GM19238 (cell line): ENCODE results near the gene PLCD3.
A peak's percentile ranks its signal among the peaks of the same experiment; 100 is the strongest.

Source experiments
- DNase-seq: peaks from one replicate; pipeline ENCODE4 v3.0.0; 2011; ENCODE audit warnings: low spot score; ENCODE audit not compliant: insufficient read length

PLCD3 gene

GRCh38 chr17:45077643-45078042 lies 54.7 kb downstream of the PLCD3 start:
- no peak for DNase-seq

- no peak for DNase-seq
Observed at GRCh38 chr17:45073414-45074070, 58.8 kb downstream of the PLCD3 start.

GRCh38 chr17:45070809-45071208 lies 61.5 kb downstream of the PLCD3 start:
- DNase-seq: no peak

- no peak for DNase-seq
Observed at GRCh38 chr17:45070001-45070400, 62.3 kb downstream of the PLCD3 start.

GRCh38 chr17:45067637-45068036 lies 64.7 kb downstream of the PLCD3 start:
- no peak for DNase-seq

GRCh38 chr17:45063198-45063597 lies 69.1 kb downstream of the PLCD3 start:
- no peak for DNase-seq

GRCh38 chr17:45061606-45062205 lies 70.6 kb downstream of the PLCD3 start:
- no peak for DNase-seq

GRCh38 chr17:45060797-45061605 lies 71.3 kb downstream of the PLCD3 start, which contains the start of gene NMT1:
Gene NMT1 (plus strand): TSS chr17:45061317. CDS start chr17:45061330, 13 bp downstream.
- peak; percentile 88 for DNase-seq

GRCh38 chr17:45060382-45060796 lies 71.9 kb downstream of the PLCD3 start:
- no peak for DNase-seq
